ENCODE data around the gene LRRC7. TPM values are rescaled to one million over a fixed set of nuclear protein-coding genes. Genes with fewer than 3 reads are reported as not detected.

Gene LRRC7
- total RNA-seq, 2 donors from 2014 or later, result 2.8 to 3.0 TPM

DNA sequence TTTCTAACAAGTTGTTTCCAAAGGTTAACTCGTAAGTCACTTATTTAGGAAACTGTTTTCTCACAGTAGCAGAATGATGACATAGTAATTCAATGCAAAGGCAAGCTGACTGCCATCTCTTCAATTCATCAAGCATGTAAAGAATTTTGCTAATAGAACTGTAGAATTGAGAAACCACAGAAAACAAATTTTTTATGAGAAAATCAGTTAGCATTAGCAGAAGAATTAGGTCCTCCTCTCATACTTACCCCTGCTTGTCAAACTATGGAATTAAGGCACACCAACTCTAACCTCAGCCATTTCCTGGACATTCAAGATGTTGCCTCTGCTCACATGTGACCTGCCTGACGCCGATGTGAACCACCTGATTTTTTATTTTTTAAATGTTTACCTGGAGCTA is 522.4 kb downstream of the LRRC7 start:
- DNase-seq (ENCODE audit: low spot score), result no peak
- H3K27me3 ChIP-seq (replicated peaks; ENCODE audit: insufficient read depth), result no peaks in the 10 kb centered on the region
- H3K36me3 ChIP-seq, result no peaks in the 10 kb centered on the region
- H3K9me3 ChIP-seq, result no peaks in the 10 kb centered on the region
- H3K4me3 ChIP-seq, result no peak overlapping the region
- H3K4me1 ChIP-seq (replicated peaks), result no peaks in the 10 kb centered on the region
- TF ChIP-seq, protein P1, sequence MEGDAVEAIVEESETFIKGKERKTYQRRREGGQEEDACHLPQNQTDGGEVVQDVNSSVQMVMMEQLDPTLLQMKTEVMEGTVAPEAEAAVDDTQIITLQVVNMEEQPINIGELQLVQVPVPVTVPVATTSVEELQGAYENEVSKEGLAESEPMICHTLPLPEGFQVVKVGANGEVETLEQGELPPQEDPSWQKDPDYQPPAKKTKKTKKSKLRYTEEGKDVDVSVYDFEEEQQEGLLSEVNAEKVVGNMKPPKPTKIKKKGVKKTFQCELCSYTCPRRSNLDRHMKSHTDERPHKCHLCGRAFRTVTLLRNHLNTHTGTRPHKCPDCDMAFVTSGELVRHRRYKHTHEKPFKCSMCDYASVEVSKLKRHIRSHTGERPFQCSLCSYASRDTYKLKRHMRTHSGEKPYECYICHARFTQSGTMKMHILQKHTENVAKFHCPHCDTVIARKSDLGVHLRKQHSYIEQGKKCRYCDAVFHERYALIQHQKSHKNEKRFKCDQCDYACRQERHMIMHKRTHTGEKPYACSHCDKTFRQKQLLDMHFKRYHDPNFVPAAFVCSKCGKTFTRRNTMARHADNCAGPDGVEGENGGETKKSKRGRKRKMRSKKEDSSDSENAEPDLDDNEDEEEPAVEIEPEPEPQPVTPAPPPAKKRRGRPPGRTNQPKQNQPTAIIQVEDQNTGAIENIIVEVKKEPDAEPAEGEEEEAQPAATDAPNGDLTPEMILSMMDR (IDR thresholded peaks at IDR 0.05), result no peak
- TF ChIP-seq POLR2AphosphoS5 (IDR thresholded peaks at IDR 0.05) (no peak), POLR2A (IDR thresholded peaks at IDR 0.05) (no peak)
- H3K27ac ChIP-seq, result no peak overlapping the region
- intact Hi-C loops (cut with DNase I), result no loop called here
- 78% methylated on average over 3 of the region's 3 CpGs for WGBS

DNA sequence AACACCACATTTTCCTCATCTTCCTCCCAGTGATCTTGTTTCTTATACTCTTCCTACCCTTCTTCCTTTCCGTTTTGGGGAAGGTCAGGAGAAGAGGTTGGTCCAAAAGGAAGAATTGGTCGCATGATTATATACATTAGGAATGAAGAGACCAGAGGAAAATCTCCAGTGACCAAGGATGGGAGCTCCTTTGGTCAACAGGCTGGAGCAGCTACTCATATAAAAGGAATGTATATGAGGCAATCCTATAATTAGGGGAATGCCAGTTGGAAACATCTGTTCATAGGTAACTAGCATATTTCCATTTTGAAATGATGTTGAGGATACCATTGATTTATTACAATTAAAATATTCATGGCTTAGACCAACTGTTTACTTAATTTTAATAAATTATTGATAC is 523.2 kb downstream of the LRRC7 start:
- Histone ChIP-seq H3K4me1 (replicated peaks) (no peaks in the 10 kb centered on the region), H3K9me3 (no peaks in the 10 kb centered on the region), H3K4me3 (no peak overlapping the region), H3K27me3 (replicated peaks; ENCODE audit: insufficient read depth) (no peaks in the 10 kb centered on the region), H3K27ac (no peak overlapping the region), H3K36me3 (no peaks in the 10 kb centered on the region)
- 91% methylated on average over 2 of the region's 2 CpGs for WGBS
- no peak for DNase-seq (ENCODE audit: low spot score)
- TF ChIP-seq POLR2A (IDR thresholded peaks at IDR 0.05), result no peak
- TF ChIP-seq, protein P1 (IDR thresholded peaks at IDR 0.05), result no peak
- TF ChIP-seq POLR2AphosphoS5 (IDR thresholded peaks at IDR 0.05), result no peak
- intact Hi-C loops (cut with DNase I), result no loop called here

DNA sequence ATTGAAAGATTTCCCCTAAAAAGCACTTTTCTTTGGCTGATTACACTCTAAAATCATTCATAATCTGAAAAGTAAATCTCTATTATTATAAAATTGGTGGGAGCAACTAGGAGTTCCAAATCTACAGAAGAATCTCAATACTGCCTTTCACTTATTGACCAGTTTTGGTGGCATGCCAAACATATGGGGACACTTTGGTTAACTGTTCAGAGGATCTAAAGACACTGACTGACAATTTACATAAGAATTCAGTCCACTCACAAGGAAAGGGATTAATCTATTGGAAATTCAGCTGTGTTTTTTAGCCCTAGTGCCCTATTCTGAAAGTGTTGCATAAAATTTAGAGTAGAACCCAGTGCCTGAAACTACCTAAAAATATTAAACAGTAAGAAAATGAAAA is 524.1 kb downstream of the LRRC7 start:
- intact Hi-C loops (cut with DNase I), result no loop called here
- Histone ChIP-seq H3K27me3 (replicated peaks; ENCODE audit: insufficient read depth) (no peaks in the 10 kb centered on the region), H3K4me1 (replicated peaks) (no peaks in the 10 kb centered on the region), H3K9me3 (no peaks in the 10 kb centered on the region), H3K27ac (no peak overlapping the region), H3K36me3 (no peaks in the 10 kb centered on the region), H3K4me3 (no peak overlapping the region)
- TF ChIP-seq POLR2A (IDR thresholded peaks at IDR 0.05), result no peak
- no peak for TF ChIP-seq POLR2AphosphoS5 (IDR thresholded peaks at IDR 0.05)
- TF ChIP-seq, protein P1 (IDR thresholded peaks at IDR 0.05), result no peak
- no peak for DNase-seq (ENCODE audit: low spot score)

DNA sequence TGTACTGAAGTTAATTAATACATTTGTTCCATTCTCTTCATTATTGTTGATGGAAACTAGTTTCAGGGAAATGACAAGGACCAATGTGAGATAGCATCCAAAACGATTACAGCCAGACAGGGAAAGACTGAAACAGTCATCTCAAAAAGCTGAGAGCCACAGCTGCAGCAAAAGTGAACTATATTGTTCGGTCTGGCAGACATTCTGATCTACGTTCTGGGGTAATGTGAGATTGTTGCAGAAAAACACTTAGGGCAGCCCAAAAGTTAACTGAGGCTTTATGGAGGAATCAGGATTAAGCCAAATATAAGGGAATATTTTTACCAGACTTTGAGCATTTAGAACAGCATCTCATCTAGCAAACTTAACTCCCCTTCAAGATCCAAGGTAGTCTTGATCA is 524.8 kb downstream of the LRRC7 start:
- Histone ChIP-seq H3K36me3 (no peaks in the 10 kb centered on the region), H3K27ac (no peak overlapping the region), H3K9me3 (no peaks in the 10 kb centered on the region), H3K4me1 (replicated peaks) (no peaks in the 10 kb centered on the region), H3K27me3 (replicated peaks; ENCODE audit: insufficient read depth) (no peaks in the 10 kb centered on the region), H3K4me3 (no peak overlapping the region)
- TF ChIP-seq, protein P1 (IDR thresholded peaks at IDR 0.05), result no peak
- no peak for DNase-seq (ENCODE audit: low spot score)
- WGBS, result 68% methylated on average over 3 of the region's 3 CpGs
- intact Hi-C loops (cut with DNase I), result no loop called here

DNA sequence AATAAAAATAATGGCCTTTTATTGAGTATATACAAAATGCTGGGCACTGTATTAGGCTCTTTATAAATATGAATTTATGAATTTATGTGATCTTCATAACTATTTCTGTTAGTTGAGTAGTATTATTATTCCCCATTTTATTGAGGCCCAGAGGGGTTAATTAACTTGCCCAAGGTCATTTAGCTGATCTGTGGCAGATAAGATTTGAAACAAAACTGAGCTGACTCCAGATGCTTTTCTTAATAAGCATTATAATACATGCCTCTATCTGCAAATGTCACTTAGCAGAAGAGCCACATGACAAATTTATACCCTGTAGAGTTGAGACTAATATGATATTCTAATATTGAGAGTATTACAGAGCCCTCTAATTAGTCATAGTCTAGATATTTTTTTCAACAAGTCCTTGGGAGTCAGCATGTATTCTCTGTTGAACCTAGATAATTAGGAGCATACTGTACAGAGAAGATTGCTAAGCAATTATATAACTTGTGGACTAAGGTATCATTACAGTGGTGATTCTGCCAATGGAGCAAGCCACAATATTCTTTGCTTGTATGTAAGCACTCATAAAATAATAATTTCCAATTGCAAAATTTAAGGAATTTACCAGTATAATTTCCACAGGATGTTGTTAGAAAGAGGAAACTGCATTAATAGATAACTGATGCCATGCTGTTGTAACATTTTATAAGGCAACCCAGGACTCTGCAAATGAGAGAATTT is 525.7 kb downstream of the LRRC7 start:
- intact Hi-C loops (cut with DNase I), result no loop called here
- Histone ChIP-seq H3K4me3 (no peak overlapping the region), H3K4me1 (replicated peaks) (no peaks in the 10 kb centered on the region), H3K9me3 (no peaks in the 10 kb centered on the region), H3K36me3 (no peaks in the 10 kb centered on the region), H3K27ac (no peak overlapping the region), H3K27me3 (replicated peaks; ENCODE audit: insufficient read depth) (no peaks in the 10 kb centered on the region)
- no peak for DNase-seq (ENCODE audit: low spot score)
- no peak for TF ChIP-seq POLR2A (IDR thresholded peaks at IDR 0.05)
- TF ChIP-seq, protein P1 (IDR thresholded peaks at IDR 0.05), result no peak
- TF ChIP-seq POLR2AphosphoS5 (IDR thresholded peaks at IDR 0.05), result no peak

Data from prostate gland (tissue), 2 donors.